Cortex of kidney (tissue), 1 donor: ENCODE data around the gene LMAN2.

Experiments used
- DNase-seq: peaks from one replicate; lab custom pipeline; 2025; lab: John Stamatoyannopoulos, UW

LMAN2 gene

GRCh38 chr5:177327539-177328522 lies 23.6 kb downstream of the LMAN2 start:
- no peak for DNase-seq

- no peak for DNase-seq
Measured at GRCh38 chr5:177325868-177326381, 25.5 kb downstream of the LMAN2 start.

GRCh38 chr5:177320879-177321278 lies 30.6 kb downstream of the LMAN2 start:
- DNase-seq, result no peak

- DNase-seq, result no peak
Measured at GRCh38 chr5:177319913-177320588, 31.4 kb downstream of the LMAN2 start.

- DNase-seq, result no peak
Measured at GRCh38 chr5:177317959-177318377, 33.5 kb downstream of the LMAN2 start.

GRCh38 chr5:177316005-177316404 lies 35.5 kb downstream of the LMAN2 start:
- no peak for DNase-seq

- no peak for DNase-seq
Measured at GRCh38 chr5:177315411-177315810, 36.1 kb downstream of the LMAN2 start.

- DNase-seq, result no peak
Measured at GRCh38 chr5:177314376-177315342, 36.8 kb downstream of the LMAN2 start.

GRCh38 chr5:177313561-177314259 lies 37.8 kb downstream of the LMAN2 start:
- no peak for DNase-seq

GRCh38 chr5:177312649-177313181 lies 38.8 kb downstream of the LMAN2 start:
- no peak for DNase-seq

- DNase-seq, result no peak
Measured at GRCh38 chr5:177311723-177312648, 39.5 kb downstream of the LMAN2 start, which contains the start of gene MXD3. Gene MXD3, minus strand, starts transcription at chr5:177311898. Its CDS starts 68 bp downstream, at chr5:177311830.

- DNase-seq, result no peak
Measured at GRCh38 chr5:177311392-177311722, 40.1 kb downstream of the LMAN2 start.

- no peak for DNase-seq
Measured at GRCh38 chr5:177310757-177311391, 40.6 kb downstream of the LMAN2 start.

- no peak for DNase-seq
Measured at GRCh38 chr5:177310332-177310731, 41.1 kb downstream of the LMAN2 start.

GRCh38 chr5:177309351-177310191 lies 41.9 kb downstream of the LMAN2 start:
- no peak for DNase-seq

GRCh38 chr5:177308740-177309139 lies 42.7 kb downstream of the LMAN2 start:
- no peak for DNase-seq

GRCh38 chr5:177307544-177308363 lies 43.7 kb downstream of the LMAN2 start:
- DNase-seq, result no peak
